ENCODE results near the gene NUFIP2. TPM values are rescaled to one million over a fixed set of nuclear protein-coding genes. Genes with fewer than 3 reads are reported as not detected.

The NUFIP2 gene
- total RNA-seq, 2 donors from 2014 or later = 92.9 to 104 TPM

DNA sequence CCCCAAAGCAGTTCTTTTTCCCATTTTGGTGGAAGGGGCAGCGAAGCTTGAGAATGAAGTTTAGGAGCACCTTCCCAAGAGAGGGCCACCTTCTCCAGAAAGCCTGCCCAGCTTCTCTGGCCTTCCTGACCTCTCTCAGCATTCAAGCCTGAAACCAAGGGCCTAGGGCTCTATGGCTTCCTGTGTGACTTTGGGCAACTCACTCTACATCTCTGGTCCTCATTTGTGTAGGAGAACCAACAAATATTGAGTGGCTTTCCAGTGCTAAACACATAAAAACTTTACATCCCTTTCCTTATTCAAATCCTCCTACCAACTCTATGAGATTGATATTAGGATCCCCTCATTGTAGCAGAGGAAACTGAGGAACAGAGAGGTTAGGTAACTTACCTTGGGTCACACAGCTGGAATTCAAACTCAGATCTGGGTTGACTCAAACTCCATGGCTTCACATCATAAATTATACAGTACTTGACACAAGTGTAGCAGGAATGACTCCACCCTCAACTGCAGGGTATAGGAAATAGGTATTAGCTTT is 81.8 kb downstream of the NUFIP2 start:
- H3K36me3 Mint-ChIP-seq (ENCODE audit: low read depth) = no peaks in the 10 kb centered on the region
- TF ChIP-seq, protein P1, sequence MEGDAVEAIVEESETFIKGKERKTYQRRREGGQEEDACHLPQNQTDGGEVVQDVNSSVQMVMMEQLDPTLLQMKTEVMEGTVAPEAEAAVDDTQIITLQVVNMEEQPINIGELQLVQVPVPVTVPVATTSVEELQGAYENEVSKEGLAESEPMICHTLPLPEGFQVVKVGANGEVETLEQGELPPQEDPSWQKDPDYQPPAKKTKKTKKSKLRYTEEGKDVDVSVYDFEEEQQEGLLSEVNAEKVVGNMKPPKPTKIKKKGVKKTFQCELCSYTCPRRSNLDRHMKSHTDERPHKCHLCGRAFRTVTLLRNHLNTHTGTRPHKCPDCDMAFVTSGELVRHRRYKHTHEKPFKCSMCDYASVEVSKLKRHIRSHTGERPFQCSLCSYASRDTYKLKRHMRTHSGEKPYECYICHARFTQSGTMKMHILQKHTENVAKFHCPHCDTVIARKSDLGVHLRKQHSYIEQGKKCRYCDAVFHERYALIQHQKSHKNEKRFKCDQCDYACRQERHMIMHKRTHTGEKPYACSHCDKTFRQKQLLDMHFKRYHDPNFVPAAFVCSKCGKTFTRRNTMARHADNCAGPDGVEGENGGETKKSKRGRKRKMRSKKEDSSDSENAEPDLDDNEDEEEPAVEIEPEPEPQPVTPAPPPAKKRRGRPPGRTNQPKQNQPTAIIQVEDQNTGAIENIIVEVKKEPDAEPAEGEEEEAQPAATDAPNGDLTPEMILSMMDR (conservative IDR thresholded peaks at IDR 0.05) = no peak
- Histone ChIP-seq H3K9me3 (ENCODE audit: control insufficient read depth, low read length) (no peaks in the 10 kb centered on the region), H3K4me3 (ENCODE audit: low read length) (no peak overlapping the region), H3K27me3 (ENCODE audit: control insufficient read depth, insufficient read depth, low read length, poor library complexity, severe bottlenecking) (no peaks in the 10 kb centered on the region), H3K9ac (ENCODE audit: extremely low read depth, low read length, poor library complexity, severe bottlenecking) (no peak overlapping the region), H3K27ac (ENCODE audit: low read depth, low read length) (no peak overlapping the region), H3K36me3 (ENCODE audit: control insufficient read depth, insufficient read depth, low read length) (no peaks in the 10 kb centered on the region), H3K4me1 (ENCODE audit: control insufficient read depth, insufficient read depth, low read length) (no peaks in the 10 kb centered on the region)
- no peak overlapping the region for H3K4me3 Mint-ChIP-seq
- no peaks in the 10 kb centered on the region for H3K9me3 Mint-ChIP-seq
- H3K27ac Mint-ChIP-seq = no peak overlapping the region
- no peaks in the 10 kb centered on the region for H3K27me3 Mint-ChIP-seq (ENCODE audit: insufficient read depth)
- 83 to 92% methylated on average over 1 of the region's 1 CpG for WGBS, 2 experiments (ENCODE audit: insufficient coverage in 1 of 2, insufficient read length in 1 of 2)
- DNase-seq = no peak
- no peaks in the 10 kb centered on the region for H3K4me1 Mint-ChIP-seq

DNA sequence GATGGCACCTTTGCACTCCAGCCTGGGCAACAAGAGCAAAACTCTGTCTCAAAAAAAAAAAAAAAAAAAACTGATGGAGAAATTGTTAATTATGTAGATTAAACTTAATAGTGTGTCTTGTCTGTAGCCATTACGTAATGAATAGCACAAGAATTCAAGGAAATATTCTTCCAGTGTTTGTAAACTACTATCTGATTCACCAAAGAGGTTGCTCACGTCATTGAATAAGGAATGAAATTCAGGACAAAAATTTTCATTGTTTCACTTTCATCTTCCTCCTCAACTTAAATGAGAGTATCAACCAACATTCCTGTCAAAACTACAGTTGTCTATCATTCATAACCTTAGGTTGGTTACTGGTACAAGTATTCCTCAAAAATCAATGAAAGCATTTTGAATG is 83.1 kb downstream of the NUFIP2 start:
- 92 to 95% methylated on average over 2 of the region's 2 CpGs for WGBS, 2 experiments (ENCODE audit: insufficient coverage in 1 of 2, insufficient read length in 1 of 2)
- TF ChIP-seq, protein P1 (conservative IDR thresholded peaks at IDR 0.05) = no peak
- Mint-ChIP-seq H3K4me3 (no peak overlapping the region), H3K36me3 (ENCODE audit: low read depth) (no peaks in the 10 kb centered on the region), H3K4me1 (no peaks in the 10 kb centered on the region), H3K27ac (no peak overlapping the region), H3K27me3 (ENCODE audit: insufficient read depth) (no peaks in the 10 kb centered on the region), H3K9me3 (no peaks in the 10 kb centered on the region)
- Histone ChIP-seq H3K4me3 (ENCODE audit: low read length) (no peak overlapping the region), H3K27ac (ENCODE audit: low read depth, low read length) (no peak overlapping the region), H3K9me3 (ENCODE audit: control insufficient read depth, low read length) (no peaks in the 10 kb centered on the region), H3K4me1 (ENCODE audit: control insufficient read depth, insufficient read depth, low read length) (no peaks in the 10 kb centered on the region), H3K9ac (ENCODE audit: extremely low read depth, low read length, poor library complexity, severe bottlenecking) (no peak overlapping the region), H3K27me3 (ENCODE audit: control insufficient read depth, insufficient read depth, low read length, poor library complexity, severe bottlenecking) (no peaks in the 10 kb centered on the region), H3K36me3 (ENCODE audit: control insufficient read depth, insufficient read depth, low read length) (no peaks in the 10 kb centered on the region)
- no peak for DNase-seq

DNA sequence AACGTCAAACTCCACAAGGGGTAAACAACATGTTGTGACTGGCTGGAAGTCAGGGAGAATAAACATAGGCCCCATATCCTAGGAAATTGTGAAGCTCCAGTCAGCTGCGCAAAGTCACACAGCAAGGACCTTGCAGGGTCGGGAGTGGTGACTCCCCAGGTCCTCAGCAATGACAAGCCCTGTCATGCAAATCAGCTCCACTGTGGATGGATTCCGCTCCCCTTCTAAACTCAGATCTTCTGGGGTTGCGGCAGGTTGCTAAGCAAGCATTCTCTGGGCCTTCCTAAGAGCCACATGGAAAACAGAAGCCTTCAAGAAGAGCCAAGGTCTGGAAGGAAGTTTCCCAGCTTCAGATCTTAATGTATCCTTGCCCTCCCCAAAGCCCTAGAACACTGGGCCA is 84.9 kb downstream of the NUFIP2 start:
- no peaks in the 10 kb centered on the region for H3K27me3 ChIP-seq (ENCODE audit: control insufficient read depth, insufficient read depth, low read length, poor library complexity, severe bottlenecking)
- no peak overlapping the region for H3K27ac Mint-ChIP-seq
- TF ChIP-seq, protein P1 (conservative IDR thresholded peaks at IDR 0.05) = no peak
- H3K4me3 Mint-ChIP-seq = no peak overlapping the region
- H3K9me3 ChIP-seq (ENCODE audit: control insufficient read depth, low read length) = no peaks in the 10 kb centered on the region
- H3K27me3 Mint-ChIP-seq (ENCODE audit: insufficient read depth) = no peaks in the 10 kb centered on the region
- H3K36me3 Mint-ChIP-seq (ENCODE audit: low read depth) = no peaks in the 10 kb centered on the region
- no peak overlapping the region for H3K4me3 ChIP-seq (ENCODE audit: low read length)
- no peaks in the 10 kb centered on the region for H3K4me1 ChIP-seq (ENCODE audit: control insufficient read depth, insufficient read depth, low read length)
- WGBS, 2 experiments (ENCODE audit: insufficient coverage in 1 of 2, insufficient read length in 1 of 2) = 85 to 90% methylated on average over 4 to 5 of the region's 5 CpGs
- no peak for DNase-seq
- no peak overlapping the region for H3K9ac ChIP-seq (ENCODE audit: extremely low read depth, low read length, poor library complexity, severe bottlenecking)
- H3K9me3 Mint-ChIP-seq = no peaks in the 10 kb centered on the region
- no peak overlapping the region for H3K27ac ChIP-seq (ENCODE audit: low read depth, low read length)
- H3K36me3 ChIP-seq (ENCODE audit: control insufficient read depth, insufficient read depth, low read length) = no peaks in the 10 kb centered on the region
- H3K4me1 Mint-ChIP-seq = no peaks in the 10 kb centered on the region
